Measurements from ENCODE around the gene TTC21A. TPM values are rescaled to one million over a fixed set of nuclear protein-coding genes. Genes with fewer than 3 reads are reported as not detected.
A peak's percentile ranks its signal among the peaks of the same experiment; 100 is the strongest.

TTC21A gene
- total and polyA plus RNA-seq, 10 of the 15 experiments (the other 5 are each of a cell fraction or from before 2014, with no cell fraction given): 0.62 to 3.2 (median 1.2) TPM

- no peak overlapping the region; the same call in 1 of the 2 replicates for H2AFZ ChIP-seq (ENCODE audit: control insufficient read depth, low read depth, low read length)
- H3K79me2 ChIP-seq (ENCODE audit: control insufficient read depth, insufficient read depth, low read length): no peaks in the 10 kb centered on the region
- peak overlapping the region; percentile 69 for H3K9ac ChIP-seq (ENCODE audit: control insufficient read depth, insufficient read depth, low read length)
- H3K4me1 ChIP-seq (ENCODE audit: control insufficient read depth, insufficient read depth, low read length): peaks cover 12% of the 10 kb centered on the region
- H3K27ac ChIP-seq (ENCODE audit: control insufficient read depth, insufficient read depth): no peak overlapping the region
- no peaks in the 10 kb centered on the region for H3K9me3 ChIP-seq (replicated peaks; ENCODE audit: control insufficient read depth, insufficient read depth, low read length)
- ChIA-PET SMC1A (ENCODE audit: uncharacterized antibody, unreplicated experiment) (interaction anchor here (1.0 to 5.2 kb wide), 12 partner anchors 9 to 179 kb away, joined by 3 to 34 read pairs (median 6); partner anchors contain the start of genes GORASP1, TTC21A and XIRP1), CTCF (interaction anchor here (0.7 to 5.0 kb wide), 10 partner anchors 10 to 112 kb away, joined by 3 to 39 read pairs (median 6); partner anchors contain the start of gene XIRP1), RAD21 (ENCODE audit: unreplicated experiment) (interaction anchor here (0.5 to 3.6 kb wide), 12 partner anchors 11 to 110 kb away, joined by 3 to 31 read pairs (median 6); no protein-coding TSS in a partner anchor), POLR2A (interaction anchor here (0.7 to 1.6 kb wide), 4 partner anchors 13 to 229 kb away, joined by 3 to 13 read pairs (median 6); partner anchors contain the start of gene XIRP1)
- H3K36me3 ChIP-seq (ENCODE audit: control insufficient read depth in 2 of 2, insufficient read depth in 2 of 2, low read length in 1 of 2): no peaks in the 10 kb centered on the region
- in situ Hi-C loops (cut with MboI): no loop called here
- peak overlapping the region; percentile 98 for H3K4me2 ChIP-seq (ENCODE audit: control insufficient read depth, insufficient read depth)
- ATAC-seq (no peak), DNase-seq (ENCODE audit: low read depth, low spot score) (no peak), FAIRE-seq (no peak)
- intact Hi-C loops (cut with micrococcal nuclease; ENCODE audit: unreplicated experiment): no loop called here
- no peaks in the 10 kb centered on the region for H3K27me3 ChIP-seq (replicated peaks in 1 of 2; ENCODE audit: control insufficient read depth in 2 of 2, insufficient read depth in 2 of 2, low read length in 1 of 2)
- H3K4me3 ChIP-seq: peak overlapping the region; percentile 77
- WGBS (ENCODE audit: insufficient coverage, insufficient replicate concordance, low lambda C conversion rate, missing lambda C conversion rate): 86% methylated on average over 4 of the region's 4 CpGs
- BruUV-seq (replicated peaks): no TSS peak
- no peak for TF ChIP-seq PKNOX1 (IDR thresholded peaks at IDR 0.05)
- TF ChIP-seq MXI1 (IDR thresholded peaks at IDR 0.05; ENCODE audit: low read depth, low read length): no peak
- TF ChIP-seq BRCA1 (IDR thresholded peaks at IDR 0.05; ENCODE audit: low read depth, low read length): no peak
- no peak for TF ChIP-seq CHD4 (IDR thresholded peaks at IDR 0.05)
- no peak for TF ChIP-seq ZBTB40 (IDR thresholded peaks at IDR 0.05; ENCODE audit: borderline replicate concordance)
- no peak for TF ChIP-seq EGR1 (IDR thresholded peaks at IDR 0.05; ENCODE audit: borderline replicate concordance in 1 of 2, low read depth in 2 of 2, low read length in 2 of 2)
- TF ChIP-seq ELK1 (IDR thresholded peaks at IDR 0.05; ENCODE audit: low read depth, low read length): no peak
- no peak for TF ChIP-seq E4F1 (IDR thresholded peaks at IDR 0.05; ENCODE audit: borderline replicate concordance, partially characterized antibody)
- no peak for TF ChIP-seq POLR2AphosphoS5 (IDR thresholded peaks at IDR 0.05; ENCODE audit: low read length)
- H4K20me1 ChIP-seq (ENCODE audit: control insufficient read depth, insufficient read depth): no peaks in the 10 kb centered on the region
Observed at GRCh38 chr3:39178553-39178952, 71.1 kb downstream of the TTC21A start.
